ENCODE measurements around the gene ZKSCAN5. TPM values are rescaled to one million over a fixed set of nuclear protein-coding genes. Genes with fewer than 3 reads are reported as not detected.

ZKSCAN5 gene
- total RNA-seq, 1 donor from 2014 or later: 7.4 TPM

GRCh38 chr7:99505324-99505662, 831 bp downstream of the ZKSCAN5 start:
- DNase-seq (no peak), ATAC-seq (no peak)
- Histone ChIP-seq H3K27ac (peak overlapping the region; percentile 83), H3K4me3 (peak overlapping the region; percentile 90), H3K36me3 (peaks cover 6% of the 10 kb centered on the region), H3K9me3 (no peaks in the 10 kb centered on the region), H3K27me3 (no peaks in the 10 kb centered on the region), H3K4me1 (peaks cover 31% of the 10 kb centered on the region)
- intact Hi-C loops (cut with DNase I): no loop called here
- TF ChIP-seq CTCF (IDR thresholded peaks at IDR 0.05): no peak

- no peak overlapping the region for H3K27ac ChIP-seq
- DNase-seq (no peak), ATAC-seq (no peak)
- intact Hi-C loops (cut with DNase I): no loop called here
- peaks cover 67% of the 10 kb centered on the region for H3K36me3 ChIP-seq
- H3K4me3 ChIP-seq: no peak overlapping the region
- no peaks in the 10 kb centered on the region for H3K4me1 ChIP-seq
- no peak for TF ChIP-seq CTCF (IDR thresholded peaks at IDR 0.05)
- no peaks in the 10 kb centered on the region for H3K9me3 ChIP-seq
- no peaks in the 10 kb centered on the region for H3K27me3 ChIP-seq
Measured at GRCh38 chr7:99514050-99514449, 9.6 kb downstream of the ZKSCAN5 start.

GRCh38 chr7:99521399-99521798, 16.9 kb downstream of the ZKSCAN5 start:
- H3K9me3 ChIP-seq: no peaks in the 10 kb centered on the region
- H3K4me1 ChIP-seq: no peaks in the 10 kb centered on the region
- H3K36me3 ChIP-seq: peaks cover 61% of the 10 kb centered on the region
- no peak for ATAC-seq
- no peaks in the 10 kb centered on the region for H3K27me3 ChIP-seq
- DNase-seq: no peak
- no peak overlapping the region for H3K27ac ChIP-seq
- TF ChIP-seq CTCF (IDR thresholded peaks at IDR 0.05): no peak
- intact Hi-C loops (cut with DNase I): no loop called here
- H3K4me3 ChIP-seq: no peak overlapping the region

- Histone ChIP-seq H3K27ac (no peak overlapping the region), H3K4me1 (no peaks in the 10 kb centered on the region), H3K27me3 (no peaks in the 10 kb centered on the region), H3K36me3 (peaks cover 41% of the 10 kb centered on the region), H3K9me3 (peaks cover 11% of the 10 kb centered on the region), H3K4me3 (no peak overlapping the region)
- intact Hi-C loops (cut with DNase I): no loop called here
- TF ChIP-seq CTCF (IDR thresholded peaks at IDR 0.05): peak; percentile 17
- DNase-seq (no peak), ATAC-seq (peak; percentile 62)
Measured at GRCh38 chr7:99525713-99526440, 21.4 kb downstream of the ZKSCAN5 start.

GRCh38 chr7:99531354-99531765, 26.9 kb downstream of the ZKSCAN5 start:
- Histone ChIP-seq H3K27me3 (no peaks in the 10 kb centered on the region), H3K4me3 (no peak overlapping the region), H3K36me3 (peaks cover 22% of the 10 kb centered on the region), H3K9me3 (peaks cover 30% of the 10 kb centered on the region), H3K4me1 (no peaks in the 10 kb centered on the region), H3K27ac (no peak overlapping the region)
- TF ChIP-seq CTCF (IDR thresholded peaks at IDR 0.05): no peak
- intact Hi-C loops (cut with DNase I): no loop called here
- no peak for ATAC-seq
- no peak for DNase-seq

- H3K27me3 ChIP-seq: no peaks in the 10 kb centered on the region
- TF ChIP-seq CTCF (IDR thresholded peaks at IDR 0.05): no peak
- intact Hi-C loops (cut with DNase I): no loop called here
- no peak overlapping the region for H3K27ac ChIP-seq
- no peak overlapping the region for H3K4me3 ChIP-seq
- no peaks in the 10 kb centered on the region for H3K4me1 ChIP-seq
- DNase-seq: no peak
- H3K9me3 ChIP-seq: peaks cover 26% of the 10 kb centered on the region
- H3K36me3 ChIP-seq: peaks cover 9% of the 10 kb centered on the region
- no peak for ATAC-seq
Measured at GRCh38 chr7:99535667-99536066, 31.2 kb downstream of the ZKSCAN5 start.
